B cell (primary cell): ENCODE results near the gene GGCT. TPM values are rescaled to one million over a fixed set of nuclear protein-coding genes. Genes with fewer than 3 reads are reported as not detected.
A peak's percentile ranks its signal among the peaks of the same experiment; 100 is the strongest.

Source experiments
- ATAC-seq: fragments of 200-7000 bp; cut with Tn5 transposase; one replicate; pipeline ENCODE4 v1.10.0; 2021; ENCODE audit warnings: low read depth, mild to moderate bottlenecking, moderate number of reproducible peaks, moderate library complexity
- CTCF ChIA-PET: fragments of 350-600 bp; sonication (Branson Sonifier 250); formaldehyde crosslinking; loops from one replicate; lab custom pipeline; 2021; ENCODE audit warnings: antibody characterized with exemption, inconsistent platforms; lab: Charles Lee
- POLR2A ChIA-PET: fragments of 350-600 bp; sonication (Branson Sonifier 250); formaldehyde crosslinking; loops from one replicate; lab custom pipeline; 2021; ENCODE audit warnings: antibody characterized with exemption; lab: Charles Lee
- DNase-seq: peaks from one replicate; pipeline ENCODE4 v3.0.0; 2013
- H2AFZ ChIP-seq: 2 replicates; pipeline ENCODE4 v1.6.1; 2012; ENCODE audit warnings: mild to moderate bottlenecking, low read depth, low read length; ENCODE audit not compliant: insufficient read depth, poor library complexity, severe bottlenecking
- H3K27ac ChIP-seq, 2 donors: 1 replicate in 1 of 2; 2 replicates in 1 of 2; pipeline ENCODE4 v1.5.1; 2012 to 2013; ENCODE audit warnings: low read length in 2 of 2, mild to moderate bottlenecking in 2 of 2, moderate library complexity in 1 of 2
- H3K27me3 ChIP-seq, 4 experiments: fragments of 200-600 bp in 1 of 4; sonication (generic) in 1 of 4; replicated peaks in 1 of 4; 1 replicate in 2 of 4; 2 replicates in 2 of 4; pipeline versions ENCODE4 v1.6.1 to v1.7.0; 2013 to 2016; ENCODE audit warnings: low read length in 3 of 4, mild to moderate bottlenecking in 2 of 4, mixed read lengths in 1 of 4, moderate library complexity in 1 of 4; ENCODE audit not compliant: insufficient read depth in 4 of 4, control insufficient read depth in 3 of 4; ENCODE audit errors: control extremely low read depth in 1 of 4
- H3K36me3 ChIP-seq, 2 experiments: replicated peaks in 1 of 2; 1 replicate in 1 of 2; 2 replicates in 1 of 2; pipeline versions ENCODE4 v1.6.1 to v1.7.1; 2013; ENCODE audit warnings: low read length in 1 of 2; ENCODE audit not compliant: insufficient read depth in 2 of 2, control insufficient read depth in 1 of 2; ENCODE audit errors: control extremely low read depth in 1 of 2, extremely low read depth in 1 of 2
- H3K4me1 ChIP-seq, 2 donors: fragments of 200-600 bp in 1 of 2; sonication (generic) in 1 of 2; 1 replicate in 1 of 2; 2 replicates in 1 of 2; pipeline versions ENCODE4 v1.5.1 to v1.6.1; 2013 to 2017; ENCODE audit warnings: low read length in 2 of 2; ENCODE audit not compliant: control insufficient read depth in 2 of 2, insufficient read depth in 2 of 2
- H3K4me2 ChIP-seq: replicated peaks from 2 replicates; pipeline ENCODE3; 2012; ENCODE audit warnings: mild to moderate bottlenecking, low read depth, low read length; ENCODE audit not compliant: poor library complexity, severe bottlenecking
- H3K4me3 ChIP-seq, 5 experiments: fragments of 200-600 bp in 1 of 5; sonication (generic) in 1 of 5; 1 replicate in 3 of 5; 2 replicates in 2 of 5; pipeline versions ENCODE4 v1.5.1 to v1.7.0; 2011 to 2016; ENCODE audit warnings: low read length in 4 of 5, mild to moderate bottlenecking in 4 of 5, low read depth in 2 of 5, control low read depth in 1 of 5, moderate library complexity in 1 of 5; ENCODE audit not compliant: insufficient read depth in 1 of 5; ENCODE audit errors: control extremely low read depth in 1 of 5, extremely low read depth in 1 of 5
- H3K79me2 ChIP-seq: fragments of 200-600 bp; sonication (generic); one replicate; pipeline ENCODE4 v1.6.0; 2016; ENCODE audit warnings: low read length; ENCODE audit not compliant: control insufficient read depth, insufficient read depth
- H3K9ac ChIP-seq: fragments of 200-600 bp; sonication (generic); 2 replicates; pipeline ENCODE4 v1.6.1; 2017; ENCODE audit warnings: mild to moderate bottlenecking, low read length, moderate library complexity
- H3K9me3 ChIP-seq, 3 donors: one replicate each; pipeline versions ENCODE4 v1.6.1 to v1.7.1; 2013; ENCODE audit warnings: low read length in 2 of 3; ENCODE audit not compliant: control insufficient read depth in 2 of 3, insufficient read depth in 1 of 3; ENCODE audit errors: control extremely low read depth in 1 of 3
- H4K20me1 ChIP-seq: 2 replicates; pipeline ENCODE4 v1.6.0; 2012; ENCODE audit warnings: mild to moderate bottlenecking, low read length; ENCODE audit not compliant: insufficient read depth, control insufficient read depth, poor library complexity, severe bottlenecking
- H3K27ac Mint-ChIP-seq: one replicate; pipeline ENCODE4 v1.8.0; 2021; ENCODE audit warnings: mixed read lengths
- H3K27me3 Mint-ChIP-seq: one replicate; pipeline ENCODE4 v1.8.0; 2021; ENCODE audit warnings: mixed read lengths
- H3K4me1 Mint-ChIP-seq: one replicate; pipeline ENCODE4 v1.8.0; 2021; ENCODE audit warnings: mixed read lengths
- H3K4me3 Mint-ChIP-seq: one replicate; pipeline ENCODE4 v1.8.0; 2021; ENCODE audit warnings: mixed read lengths
- H3K9me3 Mint-ChIP-seq: one replicate; pipeline ENCODE4 v1.8.0; 2022; ENCODE audit warnings: mixed read lengths; ENCODE audit not compliant: insufficient read depth
- CTCF ChIP-seq: fragments of 200-600 bp; IDR thresholded peaks from one replicate; pipeline ENCODE4 v1.8.0; 2022; ENCODE audit warnings: antibody characterized with exemption, mild to moderate bottlenecking
- EZH2 ChIP-seq: IDR thresholded peaks from 2 replicates; pipeline ENCODE4 v1.6.1; 2012; ENCODE audit warnings: borderline replicate concordance, low read depth, mild to moderate bottlenecking, moderate library complexity, low read length; ENCODE audit not compliant: insufficient read depth, poor library complexity, severe bottlenecking
- WGBS: methylation state at CpG from one replicate; pipeline ENCODE4 v1.1.5; 2013; ENCODE audit warnings: missing lambda C conversion rate; ENCODE audit not compliant: insufficient coverage; 5-methylcytosine and 5-hydroxymethylcytosine counted together
- intact Hi-C: fragments of 100-400 bp; cut with micrococcal nuclease; formaldehyde crosslinking; loops from one replicate; pipeline ENCODE4 v1.10.0; 2022
- polyA plus RNA-seq: library from polyadenylated mRNA; depleted of rRNA; stranded (reverse); fragments of >200 nt; gene quantifications from 2 replicates; pipeline ENCODE4 v1.2.3, GENCODE V29; 2012
- total RNA-seq, 2 donors: library from RNA; stranded (reverse); fragments of 120-200 nt in 1 of 2; gene quantifications; 1 replicate in 1 of 2; 2 replicates in 1 of 2; pipeline versions ENCODE4 v1.2.3 to v1.2.4, GENCODE V29; 2013 to 2022

GGCT gene
- total and polyA plus RNA-seq, 2 donors (not counting 1 experiment from before 2014, with no cell fraction given): 8.1 to 12.5 TPM

GRCh38 chr7:30468041-30468440 is 36.6 kb downstream of the GGCT start:
- H3K4me1 Mint-ChIP-seq: peaks cover 87% of the 10 kb centered on the region
- intact Hi-C loops: no loop called here
- Histone ChIP-seq H3K27ac (peak overlapping the region in 1 of 2 donors; percentile 66), H3K27me3 (no peaks in the 10 kb centered on the region), H3K79me2 (peaks cover 92% of the 10 kb centered on the region), H3K36me3 (peaks cover 3 to 5% of the 10 kb centered on the region in 2 experiments), H3K4me3 (no peak overlapping the region), H4K20me1 (no peaks in the 10 kb centered on the region), H3K9me3 (peaks cover 0 to 4% (median 0%) of the 10 kb centered on the region in 3 donors), H3K9ac (no peak overlapping the region), H2AFZ (peak overlapping the region; percentile 43), H3K4me1 (peaks cover 59 to 68% of the 10 kb centered on the region in 2 donors), H3K4me2 (peak overlapping the region; percentile 26)
- POLR2A ChIA-PET: no interaction called here
- DNase-seq (no peak), ATAC-seq (no peak)
- peak overlapping the region; percentile 80 for H3K27ac Mint-ChIP-seq
- H3K27me3 Mint-ChIP-seq: no peaks in the 10 kb centered on the region
- no peak for TF ChIP-seq CTCF
- TF ChIP-seq EZH2: no peak
- peak overlapping the region; percentile 29 for H3K4me3 Mint-ChIP-seq
- H3K9me3 Mint-ChIP-seq: no peaks in the 10 kb centered on the region
- CTCF ChIA-PET: interaction anchor here (1.2 kb wide), 2 partner anchors 10 to 21 kb away, joined by 3 read pairs; partner anchors contain the start of gene NOD1
- 0% methylated on average over 1 of the region's 2 CpGs for WGBS

- intact Hi-C loops: no loop called here
These were observed 37.4 kb downstream of the GGCT start for GRCh38 chr7:30467271-30467670.

More at GRCh38 chr7:30467271-30467670, 37.4 kb downstream of the GGCT start:
- Histone ChIP-seq H3K36me3 (no peaks in the 10 kb centered on the region), H3K4me2 (peak overlapping the region; percentile 1), H3K9me3 (no peaks in the 10 kb centered on the region), H3K4me3 (no peak overlapping the region), H2AFZ (no peak overlapping the region), H4K20me1 (no peaks in the 10 kb centered on the region), H3K27me3 (no peaks in the 10 kb centered on the region), H3K27ac (peak overlapping the region in 1 of 2 donors; percentile 66), H3K79me2 (peaks cover 92% of the 10 kb centered on the region), H3K9ac (no peak overlapping the region), H3K4me1 (peaks cover 67 to 73% of the 10 kb centered on the region in 2 donors)
- CTCF ChIA-PET: interaction anchor here (1.2 kb wide), 1 partner anchor 20 kb away, joined by 3 read pairs; no protein-coding TSS in a partner anchor
- Mint-ChIP-seq H3K4me3 (peak overlapping the region; percentile 27), H3K27me3 (no peaks in the 10 kb centered on the region), H3K9me3 (no peaks in the 10 kb centered on the region), H3K4me1 (peaks cover 92% of the 10 kb centered on the region), H3K27ac (peak overlapping the region; percentile 81)
- DNase-seq: no peak
- TF ChIP-seq CTCF: no peak
- TF ChIP-seq EZH2: no peak
- ATAC-seq: no peak
- POLR2A ChIA-PET: no interaction called here
- WGBS: 0% methylated on average over 1 of the region's 4 CpGs
